Fibroblast of skin of right biceps (primary cell): ENCODE data around the gene PCK1.

ENCODE experiments used
- DNase-seq: peaks from one replicate; pipeline ENCODE4 v3.0.0-alpha.2; 2013

The PCK1 gene

GRCh38 chr20:57561356-57562279 lies 708 bp downstream of the PCK1 start:
- DNase-seq = no peak

GRCh38 chr20:57562541-57563465 lies 1.9 kb downstream of the PCK1 start:
- no peak for DNase-seq

DNA sequence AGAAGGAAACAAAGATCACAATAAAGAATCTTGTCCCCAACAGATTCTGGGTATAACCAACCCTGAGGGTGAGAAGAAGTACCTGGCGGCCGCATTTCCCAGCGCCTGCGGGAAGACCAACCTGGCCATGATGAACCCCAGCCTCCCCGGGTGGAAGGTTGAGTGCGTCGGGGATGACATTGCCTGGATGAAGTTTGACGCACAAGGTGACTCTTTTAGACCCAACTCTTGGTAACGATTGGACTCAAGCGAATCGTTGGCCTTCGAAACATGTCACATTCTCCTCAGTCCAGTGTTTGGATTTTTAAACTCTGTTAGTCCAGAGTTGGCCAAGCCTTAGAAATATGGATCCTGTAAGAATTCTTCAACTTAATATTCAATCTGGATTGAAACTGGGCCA lies 2.6 kb downstream of the PCK1 start:
- no peak for DNase-seq

DNA sequence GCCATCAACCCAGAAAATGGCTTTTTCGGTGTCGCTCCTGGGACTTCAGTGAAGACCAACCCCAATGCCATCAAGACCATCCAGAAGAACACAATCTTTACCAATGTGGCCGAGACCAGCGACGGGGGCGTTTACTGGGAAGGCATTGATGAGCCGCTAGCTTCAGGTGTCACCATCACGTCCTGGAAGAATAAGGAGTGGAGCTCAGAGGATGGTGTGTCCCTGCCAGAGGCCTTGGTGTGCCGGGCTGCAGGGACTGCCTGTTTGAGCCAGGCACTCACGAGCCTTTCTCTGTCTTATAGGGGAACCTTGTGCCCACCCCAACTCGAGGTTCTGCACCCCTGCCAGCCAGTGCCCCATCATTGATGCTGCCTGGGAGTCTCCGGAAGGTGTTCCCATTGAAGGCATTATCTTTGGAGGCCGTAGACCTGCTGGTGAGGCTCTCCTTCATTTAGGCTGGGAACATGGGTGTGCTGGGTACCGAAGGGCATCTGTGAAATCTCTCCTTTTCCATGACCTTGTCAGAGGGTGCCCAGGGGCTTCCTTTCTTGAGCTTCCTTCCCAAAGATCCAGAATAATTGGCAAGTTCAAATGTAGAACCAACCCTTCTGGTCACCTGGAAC lies 3.4 kb downstream of the PCK1 start:
- DNase-seq = no peak

DNA sequence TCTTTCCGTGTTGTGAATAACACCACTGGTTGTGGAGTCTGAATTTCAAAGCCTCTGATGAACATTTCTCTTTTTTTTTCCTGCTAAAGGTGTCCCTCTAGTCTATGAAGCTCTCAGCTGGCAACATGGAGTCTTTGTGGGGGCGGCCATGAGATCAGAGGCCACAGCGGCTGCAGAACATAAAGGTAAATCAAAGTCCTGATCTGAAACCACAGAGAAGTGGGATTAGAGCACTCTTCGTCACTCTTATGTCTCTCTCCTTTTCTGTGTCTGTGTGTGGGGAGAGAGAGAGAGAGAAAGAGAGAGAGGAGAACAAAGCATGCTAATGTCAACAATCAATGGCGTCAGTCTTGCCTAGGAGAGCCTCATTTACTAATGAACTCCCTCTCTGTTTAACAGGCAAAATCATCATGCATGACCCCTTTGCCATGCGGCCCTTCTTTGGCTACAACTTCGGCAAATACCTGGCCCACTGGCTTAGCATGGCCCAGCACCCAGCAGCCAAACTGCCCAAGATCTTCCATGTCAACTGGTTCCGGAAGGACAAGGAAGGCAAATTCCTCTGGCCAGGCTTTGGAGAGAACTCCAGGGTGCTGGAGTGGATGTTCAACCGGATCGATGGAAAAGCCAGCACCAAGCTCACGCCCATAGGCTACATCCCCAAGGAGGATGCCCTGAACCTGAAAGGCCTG lies 4.2 kb downstream of the PCK1 start:
- no peak for DNase-seq

GRCh38 chr20:57566399-57566798 lies 5.5 kb downstream of the PCK1 start:
- DNase-seq = no peak

- no peak for DNase-seq
These were observed 6.0 kb downstream of the PCK1 start for GRCh38 chr20:57566803-57567459.

GRCh38 chr20:57567471-57568079 lies 6.7 kb downstream of the PCK1 start:
- DNase-seq = no peak

DNA sequence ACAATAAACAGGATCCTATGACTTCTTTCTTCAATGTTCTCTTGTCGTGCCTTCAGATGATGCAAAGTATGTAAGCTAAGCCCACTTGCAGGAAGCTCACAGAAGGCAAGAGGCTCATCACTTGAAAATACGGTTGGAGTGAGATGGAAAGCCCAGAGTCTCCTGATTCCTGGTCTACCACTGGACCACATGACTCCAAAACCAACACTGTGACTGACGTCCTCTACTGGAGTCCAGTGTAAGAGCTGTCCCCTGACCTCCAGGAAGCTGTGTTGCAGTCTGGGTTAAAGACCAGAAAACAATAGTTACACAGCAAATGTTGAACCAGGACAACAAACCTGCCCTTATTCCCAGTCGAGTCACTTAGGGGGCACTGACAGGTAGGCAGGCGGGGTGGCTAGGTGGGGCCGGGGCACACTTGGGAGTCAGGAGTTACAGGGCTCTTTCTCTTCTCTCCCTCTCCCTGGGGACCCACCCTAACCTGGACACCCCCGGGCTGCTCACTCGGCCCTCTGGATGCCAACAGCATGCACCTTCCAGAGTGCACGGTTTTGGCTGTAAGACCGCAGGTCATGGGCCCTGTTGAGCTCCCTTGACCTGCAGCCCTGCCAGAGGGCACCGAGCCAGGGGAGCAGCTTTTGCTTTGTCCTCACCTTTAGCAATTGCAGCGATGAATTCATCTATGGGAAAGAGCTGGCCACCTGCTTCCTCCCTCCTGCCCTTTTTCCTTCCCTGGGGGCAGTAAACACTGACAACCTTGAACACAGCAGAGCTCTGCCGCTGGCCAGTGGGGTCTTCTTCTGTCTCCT lies 7.4 kb downstream of the PCK1 start:
- DNase-seq = no peak

DNA sequence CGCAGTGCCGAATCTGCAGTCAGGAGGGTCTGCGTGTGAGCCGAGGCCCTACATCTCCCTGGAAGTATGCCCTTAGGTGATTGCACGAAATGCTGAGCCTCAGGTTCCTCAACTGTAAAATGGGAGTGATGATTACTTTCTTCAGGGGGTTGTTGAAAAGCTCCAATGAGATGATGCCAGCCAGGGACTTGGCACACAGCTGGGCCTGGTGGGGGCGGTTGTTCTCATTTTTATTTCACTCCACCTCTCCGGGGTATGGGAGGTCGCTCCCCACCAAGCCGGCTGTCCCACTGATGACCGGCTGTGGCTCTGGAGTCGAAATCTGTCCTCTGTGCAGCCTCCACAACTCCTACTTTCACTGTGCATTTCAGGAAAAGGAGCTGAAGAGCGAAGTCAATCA lies 8.1 kb downstream of the PCK1 start:
- DNase-seq = no peak

DNA sequence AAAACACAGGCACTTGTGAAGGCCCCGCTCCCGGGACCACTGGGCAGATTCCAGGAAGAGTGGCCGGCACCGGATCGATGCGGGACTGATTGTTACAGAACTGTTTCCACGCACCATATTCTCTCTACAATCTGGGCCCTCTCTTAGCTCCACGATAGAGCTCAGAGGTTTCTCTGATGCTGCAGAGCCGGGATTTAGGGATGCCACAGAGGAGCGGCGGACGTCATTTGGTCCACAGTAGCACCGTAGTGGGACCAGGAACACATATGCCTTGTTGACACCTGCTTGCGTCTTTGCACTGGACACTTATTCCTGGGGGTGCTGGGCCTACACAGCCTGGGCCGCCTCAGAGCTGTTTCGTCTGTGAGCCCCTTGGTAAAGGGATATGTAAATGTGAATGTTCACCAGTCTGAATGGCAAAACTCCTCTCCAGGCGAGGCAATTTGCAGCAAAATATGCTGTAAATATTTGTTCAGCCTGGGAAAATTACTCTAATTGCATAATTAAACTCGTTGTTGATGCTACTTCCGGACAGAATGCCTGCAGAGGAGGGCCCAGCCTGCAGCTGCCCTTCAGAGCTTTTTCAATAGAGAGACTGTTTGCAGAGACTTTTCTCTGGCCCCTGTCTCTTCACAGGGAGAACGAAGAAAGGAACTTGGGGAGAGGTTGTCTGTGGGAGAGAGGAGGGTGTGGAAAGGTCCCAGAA lies 9.4 kb downstream of the PCK1 start:
- DNase-seq = no peak

DNA sequence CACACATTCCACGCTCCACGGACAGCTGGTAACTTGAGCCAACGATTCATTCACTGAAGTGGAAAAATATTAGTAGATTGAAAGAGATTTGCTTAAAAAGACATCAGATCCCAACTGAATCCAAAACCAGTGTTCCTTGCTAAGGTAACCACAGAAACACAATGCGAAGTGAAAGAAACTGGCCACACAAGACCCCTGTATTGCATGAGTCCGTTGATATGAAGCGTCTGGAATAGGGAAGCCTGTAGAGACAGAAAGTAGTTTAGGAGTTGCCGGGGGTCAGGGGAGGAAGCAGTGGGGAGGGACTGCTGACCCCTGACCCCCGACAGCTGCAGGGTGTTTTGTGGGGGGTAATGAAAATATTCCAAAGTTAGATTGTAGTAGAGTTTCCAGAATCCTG lies 10.0 kb downstream of the PCK1 start:
- DNase-seq = no peak

- no peak for DNase-seq
These were observed 11.0 kb downstream of the PCK1 start for GRCh38 chr20:57571782-57572416.

- no peak for DNase-seq
These were observed 12.3 kb downstream of the PCK1 start for GRCh38 chr20:57573242-57573641.

DNA sequence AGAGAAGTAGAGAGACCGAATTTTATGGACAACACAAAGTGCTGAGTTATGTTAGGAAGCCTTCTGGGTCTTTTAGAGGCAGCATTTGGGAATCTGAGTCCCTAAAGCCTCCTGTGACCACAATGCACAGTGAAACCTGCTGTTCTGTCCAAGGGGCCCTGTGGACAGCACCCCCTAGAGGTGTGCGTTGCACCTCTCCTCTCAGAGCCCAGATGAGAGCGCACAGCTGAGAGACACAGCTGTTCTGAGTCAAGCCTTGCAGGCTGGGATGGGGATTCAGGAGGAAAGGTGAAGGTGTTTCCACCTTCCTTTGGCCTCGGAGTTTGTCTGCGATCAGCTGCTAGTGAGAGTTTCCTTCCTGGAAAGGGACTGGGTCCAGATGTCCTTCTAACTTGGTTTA lies 13.0 kb downstream of the PCK1 start:
- DNase-seq = no peak

GRCh38 chr20:57574954-57575353 lies 14.0 kb downstream of the PCK1 start:
- no peak for DNase-seq

- DNase-seq = no peak
These were observed 15.1 kb downstream of the PCK1 start for GRCh38 chr20:57576002-57576401.

GRCh38 chr20:57576617-57577550 lies 16.0 kb downstream of the PCK1 start:
- DNase-seq = no peak
